Thoracic aorta (tissue), 2 donors: ENCODE measurements around the gene CEP131. TPM values are rescaled to one million over a fixed set of nuclear protein-coding genes. Genes with fewer than 3 reads are reported as not detected.
"Not testable (repeated sequence)": the region's sequence is repeated elsewhere in the genome, so short reads cannot be mapped to it uniquely, and the experiment has no call there.

Experiments used
- ATAC-seq: fragments of 150-250 bp; one replicate; pipeline ENCODE4 v1.8.0; 2017; ENCODE audit warnings: low read depth; ENCODE audit not compliant: insufficient number of reproducible peaks, low FRiP score
- DNase-seq: peaks from one replicate; pipeline ENCODE4 v3.0.0-alpha.2; 2020; ENCODE audit warnings: low spot score
- H3K27ac ChIP-seq, 2 donors: fragments of 200-600 bp; sonication (generic); 1 replicate in 1 of 2; 2 replicates in 1 of 2; pipeline ENCODE4 v1.5.1; 2016; ENCODE audit warnings: mild to moderate bottlenecking in 2 of 2, moderate library complexity in 2 of 2
- H3K27me3 ChIP-seq: fragments of 200-600 bp; sonication (generic); replicated peaks from 2 replicates; pipeline ENCODE4 v1.6.0; 2016; ENCODE audit warnings: mild to moderate bottlenecking; ENCODE audit not compliant: insufficient read depth
- H3K36me3 ChIP-seq: fragments of 200-600 bp; sonication (generic); one replicate; pipeline ENCODE4 v1.5.1; 2016
- H3K4me1 ChIP-seq, 2 donors: fragments of 200-600 bp; sonication (generic); 1 replicate in 1 of 2; 2 replicates in 1 of 2; pipeline versions ENCODE4 v1.5.1 to v1.6.0; 2016; ENCODE audit warnings: low read depth in 2 of 2, mild to moderate bottlenecking in 1 of 2; ENCODE audit not compliant: control insufficient read depth in 1 of 2
- H3K4me3 ChIP-seq: fragments of 200-600 bp; sonication (generic); 2 replicates; pipeline ENCODE4 v1.5.1; 2016; ENCODE audit warnings: mild to moderate bottlenecking
- H3K9me3 ChIP-seq: fragments of 200-600 bp; sonication (generic); 2 replicates; pipeline ENCODE4 v1.5.1; 2016
- total RNA-seq, 2 donors: library from RNA; depleted of rRNA; stranded (reverse); fragments of >200 nt; gene quantifications; one replicate each; pipeline versions ENCODE4 v1.1.0 to v1.2.3, GENCODE V29; 2016
- TF ChIP-seq, protein P1 (sequence below): fragments of 200-600 bp; sonication (generic); IDR thresholded peaks from one replicate; pipeline ENCODE4 v1.5.1; 2019; ENCODE audit warnings: antibody characterized with exemption

Gene CEP131
- total RNA-seq, 2 donors from 2014 or later, result 5.8 to 11.4 TPM

GRCh38 chr17:81151278-81151677 lies 71.5 kb downstream of the CEP131 start:
- TF ChIP-seq, protein P1, sequence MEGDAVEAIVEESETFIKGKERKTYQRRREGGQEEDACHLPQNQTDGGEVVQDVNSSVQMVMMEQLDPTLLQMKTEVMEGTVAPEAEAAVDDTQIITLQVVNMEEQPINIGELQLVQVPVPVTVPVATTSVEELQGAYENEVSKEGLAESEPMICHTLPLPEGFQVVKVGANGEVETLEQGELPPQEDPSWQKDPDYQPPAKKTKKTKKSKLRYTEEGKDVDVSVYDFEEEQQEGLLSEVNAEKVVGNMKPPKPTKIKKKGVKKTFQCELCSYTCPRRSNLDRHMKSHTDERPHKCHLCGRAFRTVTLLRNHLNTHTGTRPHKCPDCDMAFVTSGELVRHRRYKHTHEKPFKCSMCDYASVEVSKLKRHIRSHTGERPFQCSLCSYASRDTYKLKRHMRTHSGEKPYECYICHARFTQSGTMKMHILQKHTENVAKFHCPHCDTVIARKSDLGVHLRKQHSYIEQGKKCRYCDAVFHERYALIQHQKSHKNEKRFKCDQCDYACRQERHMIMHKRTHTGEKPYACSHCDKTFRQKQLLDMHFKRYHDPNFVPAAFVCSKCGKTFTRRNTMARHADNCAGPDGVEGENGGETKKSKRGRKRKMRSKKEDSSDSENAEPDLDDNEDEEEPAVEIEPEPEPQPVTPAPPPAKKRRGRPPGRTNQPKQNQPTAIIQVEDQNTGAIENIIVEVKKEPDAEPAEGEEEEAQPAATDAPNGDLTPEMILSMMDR, result no peak
- no peaks in the 10 kb centered on the region for H3K4me1 ChIP-seq
- no peak overlapping the region for H3K4me3 ChIP-seq
- H3K27me3 ChIP-seq, result no peaks in the 10 kb centered on the region
- ATAC-seq, result no peak
- H3K27ac ChIP-seq, result no peak overlapping the region
- no peaks in the 10 kb centered on the region for H3K36me3 ChIP-seq
- DNase-seq, result no peak
- H3K9me3 ChIP-seq, result no peaks in the 10 kb centered on the region

- DNase-seq (no peak), ATAC-seq (no peak)
- Histone ChIP-seq H3K36me3 (no peaks in the 10 kb centered on the region), H3K4me1 (no peaks in the 10 kb centered on the region), H3K27me3 (no peaks in the 10 kb centered on the region), H3K27ac (no peak overlapping the region), H3K9me3 (no peaks in the 10 kb centered on the region), H3K4me3 (no peak overlapping the region)
- TF ChIP-seq, protein P1, result no peak
These were observed 72.2 kb downstream of the CEP131 start for GRCh38 chr17:81150377-81151077.

- Histone ChIP-seq H3K4me3 (no peak overlapping the region), H3K9me3 (no peaks in the 10 kb centered on the region), H3K27ac (no peak overlapping the region), H3K36me3 (no peaks in the 10 kb centered on the region), H3K4me1 (no peaks in the 10 kb centered on the region), H3K27me3 (no peaks in the 10 kb centered on the region)
- ATAC-seq (no peak), DNase-seq (no peak)
- TF ChIP-seq, protein P1, result no peak
These were observed 73.7 kb downstream of the CEP131 start for GRCh38 chr17:81148986-81149533.

DNA sequence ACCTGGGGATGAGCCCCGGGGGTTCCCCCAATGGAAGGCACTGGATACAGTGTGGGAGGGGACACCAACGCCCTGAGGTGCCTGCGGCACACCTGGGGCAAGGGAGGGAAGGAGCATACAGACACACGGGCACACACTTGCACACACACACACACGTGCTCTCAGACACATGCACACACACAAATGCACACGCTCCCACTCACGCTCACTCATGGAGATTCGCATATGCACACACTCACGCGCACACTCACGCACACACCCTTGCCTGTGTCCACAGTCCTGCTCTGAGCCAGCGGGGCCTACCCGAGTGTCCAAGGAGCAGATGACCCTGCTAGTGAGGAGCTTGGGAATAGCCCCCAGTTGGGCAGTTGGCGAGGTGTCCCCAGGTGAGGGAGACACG lies 74.2 kb downstream of the CEP131 start:
- no peaks in the 10 kb centered on the region for H3K4me1 ChIP-seq
- H3K9me3 ChIP-seq, result no peaks in the 10 kb centered on the region
- ATAC-seq (no peak), DNase-seq (no peak)
- no peak overlapping the region for H3K4me3 ChIP-seq
- H3K27me3 ChIP-seq, result no peaks in the 10 kb centered on the region
- H3K27ac ChIP-seq, result no peak overlapping the region
- TF ChIP-seq, protein P1, result no peak
- H3K36me3 ChIP-seq, result no peaks in the 10 kb centered on the region

DNA sequence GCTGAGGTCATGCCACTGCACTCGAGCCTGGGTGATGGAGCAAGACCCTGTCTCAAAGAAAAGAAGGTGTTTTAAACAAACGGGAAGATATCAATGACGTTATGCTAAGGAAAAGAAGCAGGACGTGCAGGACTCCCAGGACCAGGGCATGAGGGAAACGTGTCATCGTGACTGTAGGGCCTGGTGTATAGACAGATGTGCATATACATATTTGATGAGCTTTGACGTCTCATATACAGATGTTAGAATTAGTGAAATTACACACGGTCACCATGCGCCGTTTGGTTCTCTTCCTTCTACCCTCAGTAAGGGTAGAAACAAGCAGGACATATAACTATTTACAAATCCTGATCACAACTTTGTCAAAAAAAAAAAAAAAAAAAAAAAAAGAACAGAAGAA lies 75.1 kb downstream of the CEP131 start:
- no peaks in the 10 kb centered on the region for H3K9me3 ChIP-seq
- no peak for ATAC-seq
- DNase-seq, result no peak
- no peaks in the 10 kb centered on the region for H3K27me3 ChIP-seq
- H3K4me1 ChIP-seq, result peaks cover 0 to 4% of the 10 kb centered on the region in 2 donors
- TF ChIP-seq, protein P1, result no peak
- no peak overlapping the region for H3K4me3 ChIP-seq
- no peak overlapping the region for H3K27ac ChIP-seq
- H3K36me3 ChIP-seq, result no peaks in the 10 kb centered on the region

- not testable (repeated sequence) for ATAC-seq, H3K36me3 ChIP-seq, H3K27me3 ChIP-seq, H3K9me3 ChIP-seq, DNase-seq, H3K27ac ChIP-seq, H3K4me3 ChIP-seq, H3K4me1 ChIP-seq
These were observed 76.6 kb downstream of the CEP131 start for GRCh38 chr17:81146208-81146607.
